Measurements from ENCODE around the gene CIB2. TPM values are rescaled to one million over a fixed set of nuclear protein-coding genes. Genes with fewer than 3 reads are reported as not detected.

Gene CIB2
- total RNA-seq, 5 donors from 2014 or later (not counting 1 experiment from before 2014, with no cell fraction given) = 0.72 to 2.8 (median 2.0) TPM

GRCh38 chr15:78083687-78084448 is 47.4 kb downstream of the CIB2 start:
- H3K27ac ChIP-seq (ENCODE audit: low read length) = no peak overlapping the region
- no peak for ATAC-seq (replicated peaks in 1 of 4)
- H3K36me3 Mint-ChIP-seq = no peaks in the 10 kb centered on the region
- H3K27ac Mint-ChIP-seq = no peak overlapping the region
- POLR2A ChIA-PET = interaction anchor here in 1 of 2 donors (0.6 kb wide), 1 partner anchor 24 kb away, joined by 3 read pairs; no protein-coding TSS in a partner anchor
- no peaks in the 10 kb centered on the region for H3K27me3 Mint-ChIP-seq
- no peak overlapping the region for H3K4me3 ChIP-seq (ENCODE audit: control insufficient read depth in 1 of 2, extremely low read depth in 1 of 2, low read length in 1 of 2)
- no peaks in the 10 kb centered on the region for H3K36me3 ChIP-seq (ENCODE audit: control insufficient read depth in 2 of 2, extremely low read depth in 1 of 2, insufficient read depth in 1 of 2, low read length in 1 of 2)
- H3K9me3 ChIP-seq = no peaks in the 10 kb centered on the region
- peaks cover 3% of the 10 kb centered on the region in 2 experiments for H3K4me1 ChIP-seq (ENCODE audit: control insufficient read depth in 1 of 2, extremely low read depth in 1 of 2, insufficient read depth in 2 of 2, low read length in 2 of 2)
- H3K9me3 Mint-ChIP-seq = no peaks in the 10 kb centered on the region
- no peaks in the 10 kb centered on the region for H3K4me1 Mint-ChIP-seq
- H3K27me3 ChIP-seq (replicated peaks in 1 of 2; ENCODE audit: control insufficient read depth in 2 of 2, extremely low read depth in 1 of 2, insufficient read depth in 2 of 2, low read length in 1 of 2) = no peaks in the 10 kb centered on the region
- WGBS (ENCODE audit: insufficient coverage) = 100% methylated on average over 1 of the region's 6 CpGs
- no peak overlapping the region for H3K4me3 Mint-ChIP-seq
- no peak for DNase-seq
- CTCF ChIA-PET = no interaction called here

- no peaks in the 10 kb centered on the region for H3K9me3 Mint-ChIP-seq
- ChIA-PET CTCF (no interaction called here), POLR2A (interaction anchor here in 1 of 2 donors (0.6 kb wide), 1 partner anchor 25 kb away, joined by 3 read pairs; no protein-coding TSS in a partner anchor)
- H3K27ac Mint-ChIP-seq = no peak overlapping the region
- Histone ChIP-seq H3K27ac (ENCODE audit: low read length) (no peak overlapping the region), H3K36me3 (ENCODE audit: control insufficient read depth in 2 of 2, extremely low read depth in 1 of 2, insufficient read depth in 1 of 2, low read length in 1 of 2) (no peaks in the 10 kb centered on the region), H3K9me3 (no peaks in the 10 kb centered on the region), H3K4me1 (ENCODE audit: control insufficient read depth in 1 of 2, extremely low read depth in 1 of 2, insufficient read depth in 2 of 2, low read length in 2 of 2) (peaks cover 3% of the 10 kb centered on the region in 2 experiments), H3K27me3 (replicated peaks in 1 of 2; ENCODE audit: control insufficient read depth in 2 of 2, extremely low read depth in 1 of 2, insufficient read depth in 2 of 2, low read length in 1 of 2) (no peaks in the 10 kb centered on the region), H3K4me3 (ENCODE audit: control insufficient read depth in 1 of 2, extremely low read depth in 1 of 2, low read length in 1 of 2) (no peak overlapping the region)
- no peaks in the 10 kb centered on the region for H3K36me3 Mint-ChIP-seq
- H3K4me1 Mint-ChIP-seq = peaks cover 2 to 3% (median 2%) of the 10 kb centered on the region in 3 donors
- H3K27me3 Mint-ChIP-seq = no peaks in the 10 kb centered on the region
- DNase-seq (no peak), ATAC-seq (replicated peaks in 1 of 4) (no peak)
- WGBS (ENCODE audit: insufficient coverage) = 96% methylated on average over 4 of the region's 4 CpGs
- no peak overlapping the region for H3K4me3 Mint-ChIP-seq
Observed at GRCh38 chr15:78083186-78083585, 48.1 kb downstream of the CIB2 start.

GRCh38 chr15:78082743-78083110 is 48.5 kb downstream of the CIB2 start:
- Mint-ChIP-seq H3K27me3 (no peaks in the 10 kb centered on the region), H3K9me3 (no peaks in the 10 kb centered on the region), H3K36me3 (no peaks in the 10 kb centered on the region), H3K4me3 (no peak overlapping the region), H3K27ac (no peak overlapping the region), H3K4me1 (peaks cover 6 to 7% (median 6%) of the 10 kb centered on the region in 3 donors)
- WGBS (ENCODE audit: insufficient coverage) = 100% methylated on average over 1 of the region's 1 CpG
- peaks cover 3 to 8% of the 10 kb centered on the region in 2 experiments for H3K4me1 ChIP-seq (ENCODE audit: control insufficient read depth in 1 of 2, extremely low read depth in 1 of 2, insufficient read depth in 2 of 2, low read length in 2 of 2)
- no peak overlapping the region for H3K27ac ChIP-seq (ENCODE audit: low read length)
- no peaks in the 10 kb centered on the region for H3K9me3 ChIP-seq
- H3K4me3 ChIP-seq (ENCODE audit: control insufficient read depth in 1 of 2, extremely low read depth in 1 of 2, low read length in 1 of 2) = no peak overlapping the region
- ChIA-PET POLR2A (no interaction called here), CTCF (no interaction called here)
- H3K36me3 ChIP-seq (ENCODE audit: control insufficient read depth in 2 of 2, extremely low read depth in 1 of 2, insufficient read depth in 1 of 2, low read length in 1 of 2) = no peaks in the 10 kb centered on the region
- no peak for DNase-seq
- no peaks in the 10 kb centered on the region for H3K27me3 ChIP-seq (replicated peaks in 1 of 2; ENCODE audit: control insufficient read depth in 2 of 2, extremely low read depth in 1 of 2, insufficient read depth in 2 of 2, low read length in 1 of 2)
- ATAC-seq (replicated peaks in 1 of 4) = no peak

- H3K27me3 ChIP-seq (replicated peaks in 1 of 2; ENCODE audit: control insufficient read depth in 2 of 2, extremely low read depth in 1 of 2, insufficient read depth in 2 of 2, low read length in 1 of 2) = no peaks in the 10 kb centered on the region
- H3K9me3 ChIP-seq = no peaks in the 10 kb centered on the region
- H3K36me3 Mint-ChIP-seq = no peaks in the 10 kb centered on the region
- no peak overlapping the region for H3K4me3 ChIP-seq (ENCODE audit: control insufficient read depth in 1 of 2, extremely low read depth in 1 of 2, low read length in 1 of 2)
- peaks cover 6 to 8% (median 6%) of the 10 kb centered on the region in 3 donors for H3K4me1 Mint-ChIP-seq
- CTCF ChIA-PET = no interaction called here
- peak overlapping the region in 1 of 2 donors; percentile 31 for H3K27ac Mint-ChIP-seq
- no peak overlapping the region for H3K4me3 Mint-ChIP-seq
- peaks cover 3 to 9% of the 10 kb centered on the region in 2 experiments for H3K4me1 ChIP-seq (ENCODE audit: control insufficient read depth in 1 of 2, extremely low read depth in 1 of 2, insufficient read depth in 2 of 2, low read length in 2 of 2)
- no peak overlapping the region for H3K27ac ChIP-seq (ENCODE audit: low read length)
- no peaks in the 10 kb centered on the region for H3K36me3 ChIP-seq (ENCODE audit: control insufficient read depth in 2 of 2, extremely low read depth in 1 of 2, insufficient read depth in 1 of 2, low read length in 1 of 2)
- DNase-seq (no peak), ATAC-seq (replicated peaks in 1 of 4) (no peak)
- H3K27me3 Mint-ChIP-seq = no peaks in the 10 kb centered on the region
- 58% methylated on average over 5 of the region's 5 CpGs for WGBS (ENCODE audit: insufficient coverage)
- no peaks in the 10 kb centered on the region for H3K9me3 Mint-ChIP-seq
- POLR2A ChIA-PET = no interaction called here
Observed at GRCh38 chr15:78082106-78082742, 49.0 kb downstream of the CIB2 start.

- no peak overlapping the region for H3K27ac ChIP-seq (ENCODE audit: low read length)
- Mint-ChIP-seq H3K4me3 (no peak overlapping the region), H3K27me3 (no peaks in the 10 kb centered on the region), H3K4me1 (peaks cover 14 to 28% (median 22%) of the 10 kb centered on the region in 3 donors), H3K9me3 (no peaks in the 10 kb centered on the region), H3K36me3 (peaks cover 4% of the 10 kb centered on the region), H3K27ac (peak overlapping the region; percentile 25 to 37)
- DNase-seq = no peak
- H3K9me3 ChIP-seq = no peaks in the 10 kb centered on the region
- H3K27me3 ChIP-seq (replicated peaks in 1 of 2; ENCODE audit: control insufficient read depth in 2 of 2, extremely low read depth in 1 of 2, insufficient read depth in 2 of 2, low read length in 1 of 2) = no peaks in the 10 kb centered on the region
- H3K36me3 ChIP-seq (ENCODE audit: control insufficient read depth in 2 of 2, extremely low read depth in 1 of 2, insufficient read depth in 1 of 2, low read length in 1 of 2) = no peaks in the 10 kb centered on the region
- no peak for ATAC-seq (replicated peaks in 1 of 4)
- ChIA-PET POLR2A (no interaction called here), CTCF (no interaction called here)
- WGBS (ENCODE audit: insufficient coverage) = 98% methylated on average over 6 of the region's 8 CpGs
- H3K4me3 ChIP-seq (ENCODE audit: control insufficient read depth in 1 of 2, extremely low read depth in 1 of 2, low read length in 1 of 2) = no peak overlapping the region
- H3K4me1 ChIP-seq (ENCODE audit: control insufficient read depth in 1 of 2, extremely low read depth in 1 of 2, insufficient read depth in 2 of 2, low read length in 2 of 2) = peaks cover 8 to 28% of the 10 kb centered on the region in 2 experiments
Observed at GRCh38 chr15:78080088-78080460, 51.2 kb downstream of the CIB2 start.

GRCh38 chr15:78079298-78080087 is 51.8 kb downstream of the CIB2 start:
- ATAC-seq (replicated peaks in 1 of 4) = no peak
- Mint-ChIP-seq H3K9me3 (no peaks in the 10 kb centered on the region), H3K36me3 (peaks cover 7% of the 10 kb centered on the region), H3K4me3 (peak overlapping the region in 1 of 3 donors; percentile 8), H3K27ac (peak overlapping the region; percentile 37 to 65), H3K4me1 (peaks cover 19 to 34% (median 26%) of the 10 kb centered on the region in 3 donors), H3K27me3 (no peaks in the 10 kb centered on the region)
- CTCF ChIA-PET = interaction anchor here (0.6 to 1.7 kb wide), 3 partner anchors 20 to 331 kb away, joined by 3 to 4 read pairs (median 3); no protein-coding TSS in a partner anchor
- H3K27ac ChIP-seq (ENCODE audit: low read length) = no peak overlapping the region
- no peak overlapping the region for H3K4me3 ChIP-seq (ENCODE audit: control insufficient read depth in 1 of 2, extremely low read depth in 1 of 2, low read length in 1 of 2)
- POLR2A ChIA-PET = no interaction called here
- WGBS (ENCODE audit: insufficient coverage) = 92% methylated on average over 4 of the region's 11 CpGs
- no peaks in the 10 kb centered on the region for H3K9me3 ChIP-seq
- no peaks in the 10 kb centered on the region for H3K36me3 ChIP-seq (ENCODE audit: control insufficient read depth in 2 of 2, extremely low read depth in 1 of 2, insufficient read depth in 1 of 2, low read length in 1 of 2)
- no peaks in the 10 kb centered on the region for H3K27me3 ChIP-seq (replicated peaks in 1 of 2; ENCODE audit: control insufficient read depth in 2 of 2, extremely low read depth in 1 of 2, insufficient read depth in 2 of 2, low read length in 1 of 2)
- DNase-seq = no peak
- H3K4me1 ChIP-seq (ENCODE audit: control insufficient read depth in 1 of 2, extremely low read depth in 1 of 2, insufficient read depth in 2 of 2, low read length in 2 of 2) = peaks cover 8 to 29% of the 10 kb centered on the region in 2 experiments

All from T-cell (primary cell).